ENCODE data around the gene ANHX. TPM values are rescaled to one million over a fixed set of nuclear protein-coding genes. Genes with fewer than 3 reads are reported as not detected.
"Not testable (repeated sequence)": the region's sequence is repeated elsewhere in the genome, so short reads cannot be mapped to it uniquely, and the experiment has no call there.

ANHX gene
- total RNA-seq, result not detected

DNA sequence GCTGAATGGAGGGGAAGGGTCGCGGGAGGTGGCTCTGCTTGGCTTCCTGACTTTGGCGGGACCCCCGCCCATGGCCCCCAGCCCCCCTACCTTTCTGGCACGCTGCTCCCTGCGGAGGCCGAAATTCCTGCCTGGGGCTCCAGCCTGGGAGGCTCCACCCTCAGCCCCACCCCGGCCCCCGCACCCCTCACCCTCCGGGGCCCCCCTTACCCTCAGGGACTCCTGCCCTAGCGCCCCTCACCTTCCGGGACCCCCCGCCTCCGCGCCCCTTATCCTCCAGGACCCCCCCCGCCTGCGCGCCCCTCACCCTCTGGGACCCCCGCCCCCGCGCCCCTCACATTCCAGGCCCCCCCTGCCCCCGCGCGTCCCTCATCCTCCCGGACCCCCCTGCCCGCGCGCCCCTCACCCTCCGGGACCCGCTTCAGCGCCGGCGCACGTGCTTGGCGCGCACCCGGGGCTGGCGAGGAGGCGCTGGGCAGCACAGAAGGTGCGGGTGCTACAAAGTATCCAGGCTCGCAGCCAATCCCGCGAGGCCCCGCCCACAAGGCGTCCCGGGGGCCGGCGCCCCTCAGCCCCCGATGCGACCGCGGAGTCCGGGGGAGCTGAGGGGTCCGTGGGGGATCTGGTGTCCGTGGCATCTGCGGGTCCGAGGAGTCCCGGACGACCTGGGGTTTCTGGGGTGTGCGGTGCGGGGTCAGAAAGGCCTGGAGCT lies at the start of gene ANHX:
Gene ANHX, minus strand, starts transcription at position 477 of the 712 bp plus-strand sequence. CDS start 1,521 bp downstream, outside the sequence.
- intact Hi-C loops (cut with micrococcal nuclease), result no loop called here
- Mint-ChIP-seq H3K4me3 (no peak within 1 kb of the TSS), H3K36me3 (peaks cover 3% of the 10 kb centered on the region), H3K27me3 (no peaks in the 10 kb centered on the region), H3K9me3 (peaks cover 10% of the 10 kb centered on the region), H3K4me1 (ENCODE audit: low read depth) (no peaks in the 10 kb centered on the region), H3K27ac (no peak within 1 kb of the TSS)
- ChIA-PET POLR2A (no interaction called here), CTCF (no interaction called here)
- no peak for DNase-seq

DNA sequence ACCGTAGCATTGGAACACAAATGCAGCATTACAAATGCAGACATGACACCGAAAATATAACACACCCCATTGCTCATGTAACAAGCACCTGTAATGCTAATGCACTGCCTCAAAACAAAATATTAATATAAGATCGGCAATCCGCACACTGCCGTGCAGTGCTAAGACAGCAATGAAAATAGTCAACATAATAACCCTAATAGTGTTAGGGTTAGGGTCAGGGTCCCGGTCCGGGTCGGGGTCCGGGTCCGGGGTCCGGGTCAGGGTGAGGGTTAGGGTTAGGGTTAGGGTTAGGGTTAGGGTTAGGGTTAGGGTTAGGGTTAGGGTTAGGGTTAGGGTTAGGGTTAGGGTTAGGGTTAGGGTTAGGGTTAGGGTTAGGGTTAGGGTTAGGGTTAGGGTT lies 29.0 kb upstream of the ANHX start:
- intact Hi-C loops (cut with micrococcal nuclease); H3K27ac Mint-ChIP-seq; CTCF ChIA-PET; H3K4me1 Mint-ChIP-seq (ENCODE audit: low read depth); H3K36me3 Mint-ChIP-seq; DNase-seq; H3K4me3 Mint-ChIP-seq; POLR2A ChIA-PET; H3K9me3 Mint-ChIP-seq; H3K27me3 Mint-ChIP-seq: not testable (repeated sequence)

DNA sequence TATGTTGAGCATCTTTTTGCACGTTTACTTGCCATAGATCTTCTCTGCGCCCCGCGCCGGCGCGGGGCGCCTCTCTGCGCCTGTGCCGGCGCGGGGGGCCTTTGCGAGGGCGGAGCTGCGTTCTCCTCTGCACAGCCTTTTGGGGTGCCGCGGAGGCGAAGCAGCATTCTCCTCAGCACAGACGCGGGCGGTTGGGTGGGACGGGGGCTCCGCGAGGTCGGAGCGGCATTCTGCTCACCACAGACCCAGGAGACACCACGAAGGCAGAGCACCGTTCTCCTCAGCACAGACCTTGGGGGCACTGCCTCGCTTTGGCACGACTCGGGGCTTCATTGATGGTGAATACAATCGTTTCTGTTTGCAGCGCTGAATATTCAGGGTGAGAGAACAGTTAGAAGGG lies 28.5 kb upstream of the ANHX start:
- POLR2A ChIA-PET, result no interaction called here
- intact Hi-C loops (cut with micrococcal nuclease), result no loop called here
- Mint-ChIP-seq H3K36me3 (no peaks in the 10 kb centered on the region), H3K9me3 (no peaks in the 10 kb centered on the region), H3K27ac (no peak overlapping the region), H3K4me1 (ENCODE audit: low read depth) (no peaks in the 10 kb centered on the region), H3K27me3 (no peaks in the 10 kb centered on the region), H3K4me3 (no peak overlapping the region)
- no peak for DNase-seq
- CTCF ChIA-PET, result no interaction called here

DNA sequence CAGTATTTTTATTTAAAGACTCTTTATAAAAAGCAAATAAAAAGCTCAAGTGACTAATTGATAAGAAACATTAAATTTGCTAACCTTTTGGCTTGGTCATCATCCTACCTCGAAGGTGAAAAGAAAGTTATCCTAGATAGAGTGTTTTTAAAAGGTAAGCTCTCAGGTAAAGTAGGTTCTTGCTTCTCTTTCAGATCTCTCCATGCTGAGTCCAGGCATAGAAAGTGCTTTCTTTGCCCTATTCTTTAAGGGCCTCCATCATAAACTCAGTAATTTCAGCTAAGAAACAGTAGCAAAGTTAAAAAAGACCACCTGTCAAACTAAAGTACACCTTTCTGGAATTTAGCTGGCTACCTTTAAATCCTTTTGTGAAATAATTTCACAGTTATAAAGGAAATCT lies 20.6 kb upstream of the ANHX start:
- ChIA-PET POLR2A (no interaction called here), CTCF (no interaction called here)
- Mint-ChIP-seq H3K27me3 (no peaks in the 10 kb centered on the region), H3K27ac (no peak overlapping the region), H3K4me3 (no peak overlapping the region), H3K4me1 (ENCODE audit: low read depth) (no peaks in the 10 kb centered on the region), H3K9me3 (peaks cover 27% of the 10 kb centered on the region), H3K36me3 (no peaks in the 10 kb centered on the region)
- intact Hi-C loops (cut with micrococcal nuclease), result no loop called here
- no peak for DNase-seq

DNA sequence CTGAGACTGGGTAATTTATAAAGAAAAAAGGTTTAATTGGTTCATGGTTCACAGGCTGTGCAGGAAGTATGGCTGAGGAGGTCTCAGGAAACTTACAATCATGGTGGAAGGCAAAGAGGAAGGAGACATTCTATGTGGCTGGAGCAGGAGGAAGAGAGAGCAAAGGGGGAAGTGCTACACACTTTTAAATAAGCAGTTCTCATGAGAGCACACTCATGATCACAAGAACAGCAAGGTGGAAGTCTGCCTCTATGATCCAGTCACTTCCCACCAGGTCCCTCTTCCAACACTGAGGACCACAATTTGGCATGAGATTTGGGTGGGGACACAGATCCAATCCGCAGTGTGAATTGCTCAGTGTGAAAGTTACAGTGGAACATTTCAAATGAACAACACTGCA lies 20.2 kb upstream of the ANHX start:
- H3K27me3 Mint-ChIP-seq, result not testable (repeated sequence)

DNA sequence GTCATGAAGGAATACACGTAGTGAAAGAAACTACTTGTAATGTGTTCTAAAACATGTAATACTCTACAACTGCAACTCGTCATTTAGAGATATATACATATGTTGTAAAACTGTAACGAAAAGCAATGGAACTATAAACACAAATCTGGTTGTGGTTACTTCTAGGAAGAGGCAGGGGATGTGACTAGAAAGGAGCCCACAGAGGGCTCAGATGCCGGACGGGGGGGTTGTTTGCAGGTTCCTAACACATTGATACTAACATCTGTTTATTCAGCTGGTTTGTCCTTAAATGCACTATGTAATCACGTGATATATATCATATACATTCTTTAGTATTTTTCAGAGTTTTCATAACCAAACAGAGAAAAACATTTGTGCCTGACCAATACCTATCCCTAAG lies 16.1 kb upstream of the ANHX start:
- Mint-ChIP-seq H3K36me3 (peaks cover 6% of the 10 kb centered on the region), H3K9me3 (peaks cover 47% of the 10 kb centered on the region), H3K4me3 (no peak overlapping the region), H3K4me1 (ENCODE audit: low read depth) (no peaks in the 10 kb centered on the region), H3K27ac (no peak overlapping the region), H3K27me3 (peaks cover 2% of the 10 kb centered on the region)
- intact Hi-C loops (cut with micrococcal nuclease), result no loop called here
- ChIA-PET CTCF (no interaction called here), POLR2A (no interaction called here)
- DNase-seq, result no peak

More for the DNA sequence above, 20.2 kb upstream of the ANHX start:
- H3K9me3 Mint-ChIP-seq, result peaks cover 31% of the 10 kb centered on the region
- DNase-seq; CTCF ChIA-PET; intact Hi-C loops (cut with micrococcal nuclease); POLR2A ChIA-PET; H3K27ac Mint-ChIP-seq; H3K4me1 Mint-ChIP-seq (ENCODE audit: low read depth); H3K4me3 Mint-ChIP-seq; H3K36me3 Mint-ChIP-seq: not testable (repeated sequence)

DNA sequence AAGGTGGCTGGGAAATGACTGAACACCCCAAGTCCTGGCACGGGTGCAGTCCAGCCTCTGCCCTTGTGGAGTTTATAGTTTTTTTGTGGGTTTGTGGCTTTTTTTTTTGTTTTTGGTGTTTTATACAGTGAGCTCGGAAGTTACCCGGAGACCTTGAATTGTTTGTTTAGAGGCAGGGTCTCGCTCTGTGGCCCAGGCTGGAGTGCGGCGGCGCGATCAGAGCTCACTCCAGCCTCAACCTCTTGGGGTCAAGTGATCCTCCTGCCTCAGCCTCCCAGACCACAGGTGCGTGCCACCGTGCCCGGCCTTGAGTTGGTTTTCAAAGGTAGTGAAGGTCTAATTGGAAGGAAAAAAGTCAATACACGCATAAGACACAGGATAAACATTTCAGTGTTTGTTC lies 879 bp upstream of the ANHX start:
- intact Hi-C loops (cut with micrococcal nuclease), result no loop called here
- no peak overlapping the region for H3K4me3 Mint-ChIP-seq
- ChIA-PET POLR2A (no interaction called here), CTCF (no interaction called here)
- H3K27me3 Mint-ChIP-seq, result no peaks in the 10 kb centered on the region
- no peaks in the 10 kb centered on the region for H3K4me1 Mint-ChIP-seq (ENCODE audit: low read depth)
- H3K9me3 Mint-ChIP-seq, result peaks cover 10% of the 10 kb centered on the region
- H3K36me3 Mint-ChIP-seq, result peaks cover 3% of the 10 kb centered on the region
- no peak overlapping the region for H3K27ac Mint-ChIP-seq
- DNase-seq, result no peak

DNA sequence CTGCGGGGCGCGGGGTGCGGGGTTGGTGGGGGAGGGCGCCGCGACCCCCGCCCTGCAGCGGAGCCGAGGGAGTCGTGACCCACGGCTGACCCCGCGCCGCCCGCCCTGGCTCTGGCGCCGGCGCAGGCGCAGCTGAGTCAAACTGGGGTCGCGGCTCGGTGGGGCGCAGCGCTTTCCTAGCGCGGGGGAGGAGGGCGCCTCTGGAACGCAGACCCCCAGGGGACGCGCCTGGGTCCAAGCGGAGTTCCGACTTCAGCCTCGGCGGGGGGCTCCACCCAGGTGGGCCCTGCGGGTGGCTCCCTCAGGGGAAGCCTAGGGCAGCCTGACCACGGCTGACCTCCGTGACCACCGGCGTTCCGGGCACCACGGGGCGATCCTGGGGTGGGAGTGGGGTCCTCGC lies 467 bp upstream of the ANHX start:
- CTCF ChIA-PET, result no interaction called here
- no peaks in the 10 kb centered on the region for H3K4me1 Mint-ChIP-seq (ENCODE audit: low read depth)
- no peak overlapping the region for H3K27ac Mint-ChIP-seq
- no peak for DNase-seq
- peaks cover 10% of the 10 kb centered on the region for H3K9me3 Mint-ChIP-seq
- H3K36me3 Mint-ChIP-seq, result peaks cover 3% of the 10 kb centered on the region
- H3K27me3 Mint-ChIP-seq, result no peaks in the 10 kb centered on the region
- POLR2A ChIA-PET, result no interaction called here
- intact Hi-C loops (cut with micrococcal nuclease), result no loop called here
- no peak overlapping the region for H3K4me3 Mint-ChIP-seq

DNA sequence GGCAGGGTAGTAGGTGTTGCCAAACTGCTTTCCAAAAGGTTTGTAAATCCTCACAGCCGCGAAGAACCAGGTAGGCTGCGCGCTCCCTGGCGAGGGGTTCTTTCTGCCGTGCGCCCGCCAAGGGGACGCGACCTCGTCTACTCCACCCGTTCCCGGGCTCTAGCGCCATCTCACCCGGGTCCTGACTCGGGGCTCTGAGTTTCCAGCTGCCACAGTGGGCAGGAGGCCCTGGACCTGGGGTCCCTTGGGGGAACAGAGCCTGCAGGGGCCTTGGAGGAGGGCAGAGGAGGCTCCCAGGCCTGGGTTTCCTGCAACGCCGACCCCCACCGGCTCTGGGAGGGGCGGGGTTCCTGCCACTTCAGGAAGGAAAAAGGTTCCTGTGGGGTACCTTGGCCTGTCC lies 706 bp downstream of the ANHX start:
- H3K27me3 Mint-ChIP-seq, result no peaks in the 10 kb centered on the region
- no peak overlapping the region for H3K27ac Mint-ChIP-seq
- intact Hi-C loops (cut with micrococcal nuclease), result no loop called here
- H3K9me3 Mint-ChIP-seq, result peaks cover 10% of the 10 kb centered on the region
- H3K4me1 Mint-ChIP-seq (ENCODE audit: low read depth), result no peaks in the 10 kb centered on the region
- DNase-seq, result no peak
- H3K4me3 Mint-ChIP-seq, result no peak overlapping the region
- peaks cover 3% of the 10 kb centered on the region for H3K36me3 Mint-ChIP-seq
- CTCF ChIA-PET, result no interaction called here
- POLR2A ChIA-PET, result no interaction called here

DNA sequence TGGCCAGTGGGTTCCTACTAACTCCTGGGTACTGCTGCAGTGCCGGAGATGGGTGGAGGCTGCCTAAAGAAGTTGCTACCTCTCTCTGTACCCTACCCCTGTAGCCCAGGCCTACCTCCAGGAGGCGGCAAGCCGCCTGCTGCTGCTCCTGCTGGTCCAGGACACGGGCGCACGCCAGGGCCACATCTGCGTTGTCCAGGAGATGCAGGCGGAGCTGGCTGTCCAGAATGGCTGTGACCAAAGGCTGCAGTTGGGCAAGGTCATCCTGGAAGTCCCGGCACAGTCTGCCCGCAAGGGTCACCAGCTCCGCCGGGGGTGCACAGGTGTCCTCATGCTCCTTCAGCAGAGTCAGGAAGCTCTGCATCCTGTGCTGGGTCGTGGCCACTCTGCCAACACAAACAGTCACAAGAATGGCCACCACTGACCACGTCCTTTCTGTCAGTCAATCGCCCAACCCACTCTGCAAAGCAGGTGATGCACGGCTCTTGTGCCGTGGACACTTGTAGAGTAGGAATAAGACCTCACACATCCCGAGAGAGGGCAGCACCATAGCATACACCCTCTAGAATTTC lies 1.6 kb downstream of the ANHX start:
- Mint-ChIP-seq H3K4me1 (ENCODE audit: low read depth) (no peaks in the 10 kb centered on the region), H3K4me3 (no peak overlapping the region), H3K9me3 (peaks cover 10% of the 10 kb centered on the region), H3K36me3 (peaks cover 3% of the 10 kb centered on the region), H3K27me3 (no peaks in the 10 kb centered on the region), H3K27ac (no peak overlapping the region)
- POLR2A ChIA-PET, result no interaction called here
- CTCF ChIA-PET, result no interaction called here
- DNase-seq, result no peak
- intact Hi-C loops (cut with micrococcal nuclease), result no loop called here

DNA sequence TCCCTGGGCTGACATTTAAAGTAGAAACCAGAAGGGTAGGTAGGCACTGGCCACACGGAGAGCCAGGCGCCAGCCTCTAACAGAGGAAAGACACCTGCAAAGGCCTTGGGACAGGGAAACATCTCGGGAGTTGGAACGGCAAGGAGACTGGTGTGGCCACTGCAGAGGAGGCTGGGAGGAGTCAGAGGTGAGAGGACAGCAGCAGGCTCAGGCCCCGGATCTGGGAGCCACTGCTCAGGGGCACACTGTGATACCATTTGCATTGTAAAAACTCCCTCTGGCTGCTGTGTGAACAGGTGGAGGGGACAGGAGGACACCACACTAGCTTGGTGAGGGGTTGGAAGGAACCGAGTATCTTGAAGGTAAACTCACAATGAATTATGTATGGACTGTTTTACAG lies 2.7 kb downstream of the ANHX start:
- CTCF ChIA-PET, result no interaction called here
- no peak overlapping the region for H3K27ac Mint-ChIP-seq

DNA sequence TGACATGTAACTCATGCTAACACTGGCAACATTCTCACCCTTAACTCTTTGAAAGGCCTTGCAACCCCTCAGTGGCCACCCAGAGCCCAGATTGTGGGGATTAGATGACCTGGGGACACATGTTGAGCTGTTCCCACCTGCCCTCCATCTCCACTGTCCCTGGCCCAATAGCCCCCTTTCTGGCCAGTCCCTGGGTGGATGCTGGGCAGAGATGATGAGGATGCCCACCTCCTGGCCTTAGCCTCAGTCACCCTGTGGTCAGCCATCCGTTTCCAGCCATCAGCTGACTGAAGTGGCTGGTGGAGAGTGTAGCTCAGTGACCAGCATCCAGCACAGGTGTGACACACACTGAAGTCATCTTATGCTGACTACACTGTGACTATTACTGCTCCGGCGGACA lies 4.7 kb downstream of the ANHX start:
- intact Hi-C loops (cut with micrococcal nuclease), result no loop called here
- ChIA-PET CTCF (no interaction called here), POLR2A (no interaction called here)
- Mint-ChIP-seq H3K27ac (no peak overlapping the region), H3K4me3 (no peak overlapping the region), H3K27me3 (peaks cover 2% of the 10 kb centered on the region), H3K4me1 (ENCODE audit: low read depth) (no peaks in the 10 kb centered on the region), H3K36me3 (no peaks in the 10 kb centered on the region), H3K9me3 (peaks cover 7% of the 10 kb centered on the region)
- DNase-seq, result no peak

More for the DNA sequence above, 2.7 kb downstream of the ANHX start:
- H3K36me3 Mint-ChIP-seq, result peaks cover 3% of the 10 kb centered on the region
- no peaks in the 10 kb centered on the region for H3K4me1 Mint-ChIP-seq (ENCODE audit: low read depth)
- POLR2A ChIA-PET, result no interaction called here
- H3K4me3 Mint-ChIP-seq, result no peak overlapping the region
- peaks cover 10% of the 10 kb centered on the region for H3K9me3 Mint-ChIP-seq
- no peak for DNase-seq
- peaks cover 2% of the 10 kb centered on the region for H3K27me3 Mint-ChIP-seq
- intact Hi-C loops (cut with micrococcal nuclease), result no loop called here

DNA sequence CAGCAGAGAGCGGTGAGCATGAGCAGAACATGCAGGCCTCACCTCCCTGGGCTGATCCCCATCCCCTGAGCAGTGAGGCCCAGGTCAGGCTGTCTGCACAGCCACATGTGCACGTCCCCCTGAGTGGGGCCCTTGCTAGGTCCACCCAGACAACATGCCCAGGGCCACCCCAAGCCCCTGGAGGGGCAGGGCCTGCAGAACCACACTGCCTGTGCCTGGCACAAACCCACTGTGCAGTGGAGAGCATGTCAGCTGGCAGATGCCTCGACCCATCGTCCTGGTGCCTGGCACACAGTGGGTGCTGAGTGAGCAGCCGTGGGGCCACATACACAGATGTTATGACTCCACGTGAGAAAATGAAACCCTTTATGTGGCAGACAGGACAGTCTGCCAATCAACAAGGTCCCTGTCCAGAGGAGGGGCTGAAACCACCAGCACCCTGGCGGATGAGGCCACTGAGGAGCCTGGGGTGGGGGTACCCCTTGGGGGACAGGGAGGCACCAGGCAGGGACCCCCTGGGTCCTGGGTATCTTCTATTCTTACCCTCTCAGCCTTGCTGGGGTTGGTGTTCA lies 8.3 kb downstream of the ANHX start:
- ChIA-PET POLR2A (no interaction called here), CTCF (no interaction called here)
- H3K27me3 Mint-ChIP-seq, result peaks cover 2% of the 10 kb centered on the region
- no peak overlapping the region for H3K27ac Mint-ChIP-seq
- no peak for DNase-seq
- H3K4me1 Mint-ChIP-seq (ENCODE audit: low read depth), result no peaks in the 10 kb centered on the region
- intact Hi-C loops (cut with micrococcal nuclease), result no loop called here
- peaks cover 4% of the 10 kb centered on the region for H3K36me3 Mint-ChIP-seq
- H3K4me3 Mint-ChIP-seq, result no peak overlapping the region
- H3K9me3 Mint-ChIP-seq, result peaks cover 5% of the 10 kb centered on the region
